ENCODE measurements around the gene GAL3ST2. TPM values are rescaled to one million over a fixed set of nuclear protein-coding genes. Genes with fewer than 3 reads are reported as not detected.

Gene GAL3ST2
- total and polyA plus RNA-seq, 8 donors = 0.26 to 0.31 (median 0.29) TPM; not detected in 2

- Histone ChIP-seq H3K9me3 (no peaks in the 10 kb centered on the region), H3K27ac (no peak overlapping the region), H3K36me3 (peaks cover 0 to 8% of the 10 kb centered on the region in 2 donors), H3K4me1 (peaks cover 0 to 7% of the 10 kb centered on the region in 2 donors), H3K27me3 (peaks cover 0 to 43% of the 10 kb centered on the region in 2 donors), H3K4me3 (no peak overlapping the region)
- no peak for ATAC-seq
- DNase-seq = no peak
- intact Hi-C loops (cut with DNase I) = no loop called here
- no peak for TF ChIP-seq CTCF (IDR thresholded peaks at IDR 0.05)
Measured at GRCh38 chr2:241770185-241770935, 6.3 kb upstream of the GAL3ST2 start.

GRCh38 chr2:241770936-241771285 is 5.7 kb upstream of the GAL3ST2 start:
- no peak for DNase-seq
- Histone ChIP-seq H3K36me3 (peaks cover 0 to 8% of the 10 kb centered on the region in 2 donors), H3K9me3 (no peaks in the 10 kb centered on the region), H3K4me1 (peaks cover 0 to 7% of the 10 kb centered on the region in 2 donors), H3K4me3 (no peak overlapping the region), H3K27me3 (peaks cover 0 to 49% of the 10 kb centered on the region in 2 donors), H3K27ac (no peak overlapping the region)
- ATAC-seq = no peak
- no peak for TF ChIP-seq CTCF (IDR thresholded peaks at IDR 0.05)
- intact Hi-C loops (cut with DNase I) = no loop called here

DNA sequence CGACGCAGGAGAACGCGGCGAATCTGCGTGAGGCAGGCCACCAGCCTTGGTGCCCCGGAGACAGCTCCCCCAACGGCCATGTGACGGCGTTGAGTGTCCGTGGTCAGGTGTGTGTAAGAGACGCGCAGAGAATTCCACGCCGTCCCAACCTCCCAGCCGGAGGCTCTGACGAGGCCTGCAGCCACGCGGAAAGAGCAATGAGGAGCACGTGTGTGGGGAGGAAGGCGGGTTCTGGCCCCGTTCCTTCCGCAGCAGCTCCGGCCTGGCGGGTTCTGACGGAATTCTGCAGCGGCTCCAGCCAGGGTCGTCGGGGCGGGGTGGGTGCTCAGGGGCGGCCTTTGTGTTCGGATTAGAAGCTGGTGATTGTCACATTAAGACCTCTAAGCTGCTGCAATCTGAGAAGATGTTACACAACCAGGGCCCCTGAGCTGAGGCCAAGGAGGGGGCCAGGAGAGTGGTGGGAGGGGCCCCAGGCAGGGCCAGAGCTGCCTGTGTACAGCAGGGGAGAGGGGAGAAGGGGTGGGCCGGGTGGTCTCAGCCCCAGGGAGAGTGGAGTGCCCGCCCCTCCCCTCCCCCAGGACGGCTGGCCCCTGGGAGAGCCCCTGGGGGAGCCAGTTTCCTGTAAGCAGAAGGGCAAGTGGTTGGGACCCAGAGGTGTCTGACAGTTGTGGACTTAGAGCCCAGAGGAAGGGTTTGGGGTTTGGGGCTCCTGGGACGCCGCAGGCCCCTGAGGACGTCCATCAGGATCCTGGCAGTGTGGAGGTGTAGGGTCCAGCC is 5.1 kb upstream of the GAL3ST2 start:
- Histone ChIP-seq H3K36me3 (peaks cover 0 to 8% of the 10 kb centered on the region in 2 donors), H3K27ac (no peak overlapping the region), H3K9me3 (no peaks in the 10 kb centered on the region), H3K4me1 (peaks cover 0 to 7% of the 10 kb centered on the region in 2 donors), H3K4me3 (no peak overlapping the region), H3K27me3 (peaks cover 0 to 55% of the 10 kb centered on the region in 2 donors)
- peak in 1 of 4 donors; percentile 63 for DNase-seq
- intact Hi-C loops (cut with DNase I) = no loop called here
- peak; percentile 17 for ATAC-seq
- no peak for TF ChIP-seq CTCF (IDR thresholded peaks at IDR 0.05)

DNA sequence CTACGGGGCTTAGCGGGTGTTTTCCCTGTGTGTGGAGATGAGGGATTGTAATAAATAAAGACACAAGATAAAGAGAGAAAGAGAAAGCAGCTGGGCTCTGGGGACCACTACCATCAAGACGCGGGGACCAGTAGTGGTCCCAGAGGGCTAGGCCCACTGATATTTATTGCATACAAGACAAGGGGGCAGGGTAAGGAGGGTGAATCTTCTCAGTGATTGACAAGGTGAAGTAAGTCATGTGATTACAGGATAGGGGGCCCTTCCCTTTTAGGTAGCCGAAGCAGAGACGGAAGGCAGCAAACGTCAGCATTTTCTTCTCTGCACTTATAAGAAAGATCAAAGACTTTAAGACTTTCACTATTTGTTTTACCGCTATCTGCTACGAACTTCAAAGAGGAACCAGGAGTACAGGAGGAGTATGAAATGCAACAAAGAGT is 4.5 kb upstream of the GAL3ST2 start:
- intact Hi-C loops (cut with DNase I) = no loop called here
- no peak for DNase-seq
- H3K4me1 ChIP-seq = peaks cover 0 to 7% of the 10 kb centered on the region in 2 donors

More for the DNA sequence above, 4.5 kb upstream of the GAL3ST2 start:
- Histone ChIP-seq H3K4me3 (no peak overlapping the region), H3K27ac (no peak overlapping the region), H3K9me3 (no peaks in the 10 kb centered on the region), H3K27me3 (peaks cover 0 to 61% of the 10 kb centered on the region in 2 donors), H3K36me3 (peaks cover 0 to 8% of the 10 kb centered on the region in 2 donors)
- no peak for TF ChIP-seq CTCF (IDR thresholded peaks at IDR 0.05)
- ATAC-seq = no peak

Data from left lung (tissue), 10 donors.